Measurements from ENCODE around the gene CCDC134.
"Not testable (repeated sequence)": the region's sequence is repeated elsewhere in the genome, so short reads cannot be mapped to it uniquely, and the experiment has no call there.

CCDC134 gene

GRCh38 chr22:41825376-41825775, 24.9 kb downstream of the CCDC134 start:
- no peak for DNase-seq

GRCh38 chr22:41826021-41826420, 25.5 kb downstream of the CCDC134 start:
- DNase-seq: no peak

- DNase-seq: no peak
Observed at GRCh38 chr22:41826430-41827383, 26.2 kb downstream of the CCDC134 start.

GRCh38 chr22:41827671-41828070, 27.2 kb downstream of the CCDC134 start:
- no peak for DNase-seq

- DNase-seq: no peak
Observed at GRCh38 chr22:41828516-41828915, 28.0 kb downstream of the CCDC134 start.

GRCh38 chr22:41830174-41830573, 29.7 kb downstream of the CCDC134 start:
- DNase-seq: no peak

- no peak for DNase-seq
Observed at GRCh38 chr22:41831383-41831782, 30.9 kb downstream of the CCDC134 start.

GRCh38 chr22:41831828-41832552, 31.5 kb downstream of the CCDC134 start:
- no peak for DNase-seq

GRCh38 chr22:41832553-41833368, 32.3 kb downstream of the CCDC134 start, which contains the start of gene SREBF2:
SREBF2 (plus strand) TSS chr22:41833105; CDS start chr22:41833271, 166 bp downstream.
- peak; percentile 99 for DNase-seq

GRCh38 chr22:41833369-41834004, 33.0 kb downstream of the CCDC134 start:
- peak; percentile 79 for DNase-seq

- no peak for DNase-seq
Observed at GRCh38 chr22:41834005-41834944, 33.8 kb downstream of the CCDC134 start.

GRCh38 chr22:41835462-41835861, 35.0 kb downstream of the CCDC134 start:
- DNase-seq: not testable (repeated sequence)

- DNase-seq: no peak
Observed at GRCh38 chr22:41836551-41836950, 36.1 kb downstream of the CCDC134 start.

GRCh38 chr22:41838842-41839618, 38.6 kb downstream of the CCDC134 start:
- DNase-seq: no peak

- DNase-seq: no peak
Observed at GRCh38 chr22:41840216-41840615, 39.7 kb downstream of the CCDC134 start.

- no peak for DNase-seq
Observed at GRCh38 chr22:41841085-41841712, 40.7 kb downstream of the CCDC134 start.

GRCh38 chr22:41842996-41843970, 42.8 kb downstream of the CCDC134 start:
- DNase-seq: no peak

GRCh38 chr22:41844036-41844435, 43.6 kb downstream of the CCDC134 start:
- DNase-seq: no peak

- no peak for DNase-seq
Observed at GRCh38 chr22:41844513-41844912, 44.0 kb downstream of the CCDC134 start.
